ENCODE data around the gene PHACTR3. TPM values are rescaled to one million over a fixed set of nuclear protein-coding genes. Genes with fewer than 3 reads are reported as not detected.

PHACTR3 gene
- total RNA-seq, 1 experiment from 2014 or later = not detected

GRCh38 chr20:59824711-59825562 lies 220.6 kb downstream of the PHACTR3 start:
- no peak for DNase-seq (ENCODE audit: low read depth)

GRCh38 chr20:59825563-59825920 lies 221.2 kb downstream of the PHACTR3 start:
- no peak for DNase-seq (ENCODE audit: low read depth)

GRCh38 chr20:59825944-59826759 lies 221.8 kb downstream of the PHACTR3 start:
- no peak for DNase-seq (ENCODE audit: low read depth)

GRCh38 chr20:59827138-59828056 lies 223.1 kb downstream of the PHACTR3 start:
- DNase-seq (ENCODE audit: low read depth) = no peak

- DNase-seq (ENCODE audit: low read depth) = no peak
Observed at GRCh38 chr20:59828125-59829053, 224.0 kb downstream of the PHACTR3 start.

GRCh38 chr20:59829054-59829785 lies 224.9 kb downstream of the PHACTR3 start:
- DNase-seq (ENCODE audit: low read depth) = no peak

DNA sequence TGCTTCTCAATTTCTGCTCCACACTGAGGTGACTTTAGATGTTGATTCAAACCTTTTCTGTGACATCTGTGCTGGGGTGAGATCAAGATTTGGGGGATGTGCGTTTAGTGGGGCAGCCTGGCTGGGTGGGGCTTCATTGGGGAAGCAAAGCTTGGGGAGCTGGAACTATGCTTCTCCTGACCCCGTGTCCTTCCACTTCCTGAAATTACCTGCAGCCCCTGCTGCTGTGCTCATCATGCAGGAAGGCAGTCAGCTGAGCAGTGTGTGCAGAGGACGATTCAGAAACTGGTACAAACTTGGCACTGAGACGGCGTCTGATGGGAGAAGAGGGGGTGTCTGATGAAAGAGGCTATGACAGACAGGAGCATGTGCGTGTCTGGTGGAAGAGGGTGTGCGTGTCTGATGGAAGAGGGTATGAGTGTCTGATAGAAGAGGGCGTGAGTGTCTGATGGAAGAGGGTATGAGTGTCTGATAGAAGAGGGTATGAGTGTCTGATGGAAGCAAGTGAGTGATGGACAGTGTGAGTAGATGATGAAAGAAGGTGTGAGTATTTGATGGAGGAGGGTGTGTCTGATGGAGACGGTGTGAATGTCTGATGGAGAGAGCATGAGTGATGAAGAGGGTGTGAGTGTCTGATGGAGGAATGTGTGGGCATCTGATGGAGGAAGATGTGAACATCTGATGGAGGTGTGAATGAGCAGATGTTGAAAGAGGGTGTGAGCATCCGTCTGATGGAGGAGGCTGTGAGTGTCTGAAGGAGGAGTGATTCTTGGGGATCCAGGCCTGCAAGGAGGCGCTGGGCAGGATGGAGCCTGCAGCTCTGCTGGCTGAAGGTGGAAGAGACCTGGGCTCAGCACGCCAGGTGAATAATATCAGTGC lies 225.7 kb downstream of the PHACTR3 start:
- no peak for DNase-seq (ENCODE audit: low read depth)

- no peak for DNase-seq (ENCODE audit: low read depth)
Observed at GRCh38 chr20:59830665-59831023, 226.3 kb downstream of the PHACTR3 start.

- DNase-seq (ENCODE audit: low read depth) = no peak
Observed at GRCh38 chr20:59831024-59831915, 226.9 kb downstream of the PHACTR3 start.

GRCh38 chr20:59831916-59832270 lies 227.6 kb downstream of the PHACTR3 start:
- DNase-seq (ENCODE audit: low read depth) = no peak

- DNase-seq (ENCODE audit: low read depth) = no peak
Observed at GRCh38 chr20:59832406-59833363, 228.3 kb downstream of the PHACTR3 start.

GRCh38 chr20:59835057-59835447 lies 230.7 kb downstream of the PHACTR3 start:
- DNase-seq (ENCODE audit: low read depth) = no peak

GRCh38 chr20:59835448-59836395 lies 231.4 kb downstream of the PHACTR3 start:
- peak; percentile 3 for DNase-seq (ENCODE audit: low read depth)

DNA sequence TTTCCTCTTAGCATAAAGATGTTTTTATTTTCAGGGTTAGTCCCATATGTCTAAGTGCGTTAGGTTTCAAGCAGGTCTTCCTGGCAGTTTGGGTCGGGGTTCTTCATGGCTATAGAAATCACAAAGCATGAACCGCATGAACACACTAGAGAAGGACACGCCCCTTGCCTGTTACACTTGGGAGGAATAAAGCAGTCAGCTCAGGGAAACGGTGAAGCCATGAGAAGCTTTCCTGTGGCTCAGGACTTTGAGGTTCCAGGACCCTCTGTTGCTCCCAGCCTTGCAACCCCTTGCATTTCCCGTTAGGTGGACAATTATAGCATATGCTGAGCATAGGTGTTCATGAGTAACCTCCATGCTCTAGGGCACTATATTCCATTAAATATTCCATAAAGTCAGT lies 232.4 kb downstream of the PHACTR3 start:
- no peak for DNase-seq (ENCODE audit: low read depth)

- DNase-seq (ENCODE audit: low read depth) = no peak
Observed at GRCh38 chr20:59837623-59838394, 233.5 kb downstream of the PHACTR3 start.

Data from HT1080 (cell line).